ENCODE results near the gene LRCOL1.

LRCOL1 gene

DNA sequence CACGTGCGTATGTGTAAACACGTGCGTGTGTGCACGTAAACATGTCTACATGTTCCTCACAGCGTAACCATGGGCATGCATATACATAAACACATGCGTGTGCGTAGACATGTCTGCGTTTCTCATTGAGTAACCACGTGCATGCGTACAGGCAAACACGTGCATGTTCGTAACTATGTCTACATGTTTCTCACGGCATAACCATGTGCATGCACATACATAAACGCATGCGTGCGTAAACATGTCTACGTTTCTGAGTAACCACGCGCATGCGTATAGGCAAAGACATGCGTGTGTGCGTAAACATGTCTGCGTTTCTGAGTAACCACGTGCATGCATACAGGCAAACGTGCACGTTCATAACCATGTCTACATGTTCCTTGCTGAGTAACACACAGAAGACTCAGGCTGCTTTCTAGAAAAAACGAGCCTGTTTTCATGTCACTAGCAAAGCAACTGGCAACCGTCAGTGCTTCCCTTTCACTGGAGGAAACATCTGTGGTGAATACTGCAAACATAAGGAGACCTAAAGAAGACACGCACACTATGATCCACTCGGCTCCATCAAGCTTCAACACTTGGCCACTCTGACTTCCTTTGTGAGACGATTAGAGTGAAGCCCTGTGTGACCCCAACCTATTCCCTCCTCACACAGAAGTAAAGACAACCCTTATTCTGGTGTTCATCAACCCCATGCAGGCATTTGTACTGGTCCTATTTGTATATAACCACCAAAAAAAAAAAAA lies 47.9 kb upstream of the LRCOL1 start:
- no peak overlapping the region for H3K9ac ChIP-seq (ENCODE audit: low read length)
- DNase-seq, result no peak
- no peaks in the 10 kb centered on the region for H3K79me2 ChIP-seq (ENCODE audit: low read length)
- no peaks in the 10 kb centered on the region for H3K4me1 ChIP-seq (ENCODE audit: low read length)
- H4K20me1 ChIP-seq (ENCODE audit: insufficient read depth, low read length), result no peaks in the 10 kb centered on the region
- TF ChIP-seq, protein P1, sequence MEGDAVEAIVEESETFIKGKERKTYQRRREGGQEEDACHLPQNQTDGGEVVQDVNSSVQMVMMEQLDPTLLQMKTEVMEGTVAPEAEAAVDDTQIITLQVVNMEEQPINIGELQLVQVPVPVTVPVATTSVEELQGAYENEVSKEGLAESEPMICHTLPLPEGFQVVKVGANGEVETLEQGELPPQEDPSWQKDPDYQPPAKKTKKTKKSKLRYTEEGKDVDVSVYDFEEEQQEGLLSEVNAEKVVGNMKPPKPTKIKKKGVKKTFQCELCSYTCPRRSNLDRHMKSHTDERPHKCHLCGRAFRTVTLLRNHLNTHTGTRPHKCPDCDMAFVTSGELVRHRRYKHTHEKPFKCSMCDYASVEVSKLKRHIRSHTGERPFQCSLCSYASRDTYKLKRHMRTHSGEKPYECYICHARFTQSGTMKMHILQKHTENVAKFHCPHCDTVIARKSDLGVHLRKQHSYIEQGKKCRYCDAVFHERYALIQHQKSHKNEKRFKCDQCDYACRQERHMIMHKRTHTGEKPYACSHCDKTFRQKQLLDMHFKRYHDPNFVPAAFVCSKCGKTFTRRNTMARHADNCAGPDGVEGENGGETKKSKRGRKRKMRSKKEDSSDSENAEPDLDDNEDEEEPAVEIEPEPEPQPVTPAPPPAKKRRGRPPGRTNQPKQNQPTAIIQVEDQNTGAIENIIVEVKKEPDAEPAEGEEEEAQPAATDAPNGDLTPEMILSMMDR (IDR thresholded peaks at IDR 0.05; ENCODE audit: low read length), result no peak
- TF ChIP-seq EZH2 (optimal IDR thresholded peaks at IDR 0.05; ENCODE audit: low read depth, low read length), result no peak
- TF ChIP-seq EZH2phosphoT487 (IDR thresholded peaks at IDR 0.05; ENCODE audit: low read length), result no peak
- no peaks in the 10 kb centered on the region for H3K36me3 ChIP-seq (replicated peaks; ENCODE audit: insufficient read depth, low read length)
- no peaks in the 10 kb centered on the region for H3K9me2 ChIP-seq (replicated peaks; ENCODE audit: insufficient read depth, low read length)
- H2AFZ ChIP-seq (ENCODE audit: low read length), result no peak overlapping the region
- H3K4me3 ChIP-seq (ENCODE audit: low read length), result no peak overlapping the region
- no peaks in the 10 kb centered on the region for H3K27me3 ChIP-seq (replicated peaks; ENCODE audit: insufficient read depth, low read length)
- no peak overlapping the region for H3K4me2 ChIP-seq (ENCODE audit: low read depth, low read length)
- no peak overlapping the region for H3K27ac ChIP-seq (ENCODE audit: low read length)
- H3K9me3 ChIP-seq (replicated peaks; ENCODE audit: insufficient read depth, low read length), result no peaks in the 10 kb centered on the region
- no peaks in the 10 kb centered on the region for H3F3A ChIP-seq (ENCODE audit: insufficient read depth, low read length)

DNA sequence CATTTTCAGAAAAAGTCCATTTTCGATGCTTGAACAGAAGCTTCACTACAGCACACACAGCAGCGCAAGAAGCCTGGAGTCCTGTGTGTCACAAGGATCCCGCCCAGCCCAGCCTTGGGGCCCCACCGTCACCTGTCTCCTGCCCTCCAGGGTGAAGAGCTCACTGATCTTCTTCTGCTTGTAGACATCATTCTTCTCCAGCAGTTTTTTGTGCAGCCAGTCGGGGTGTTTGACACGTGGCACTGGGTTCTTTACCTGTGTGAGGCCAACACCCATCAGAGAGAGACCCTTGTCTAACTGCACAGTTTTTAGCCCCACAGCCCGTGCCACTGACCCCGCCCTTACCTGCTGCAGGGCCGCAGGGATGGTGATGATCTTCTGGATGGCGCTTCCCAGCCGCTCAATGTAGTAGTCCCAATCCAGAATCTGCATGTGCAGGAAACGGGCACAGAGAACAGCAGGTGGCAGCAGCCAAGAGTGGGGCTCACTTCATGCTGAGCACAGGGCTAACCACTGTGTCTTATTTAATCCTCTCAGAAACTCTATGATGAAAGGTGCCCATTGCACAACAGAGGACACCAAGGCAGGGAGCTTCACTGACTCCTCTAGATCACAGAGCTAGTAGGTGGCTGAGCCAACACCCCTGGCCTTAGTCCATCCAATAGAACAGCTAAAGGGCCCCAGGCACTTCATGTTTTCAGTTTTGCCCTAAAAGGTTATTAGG lies 46.8 kb upstream of the LRCOL1 start:
- no peaks in the 10 kb centered on the region for H3K36me3 ChIP-seq (replicated peaks; ENCODE audit: insufficient read depth, low read length)
- H3K4me2 ChIP-seq (ENCODE audit: low read depth, low read length), result no peak overlapping the region
- no peaks in the 10 kb centered on the region for H3F3A ChIP-seq (ENCODE audit: insufficient read depth, low read length)
- H3K4me3 ChIP-seq (ENCODE audit: low read length), result no peak overlapping the region
- no peaks in the 10 kb centered on the region for H3K4me1 ChIP-seq (ENCODE audit: low read length)
- H2AFZ ChIP-seq (ENCODE audit: low read length), result no peak overlapping the region
- H3K79me2 ChIP-seq (ENCODE audit: low read length), result no peaks in the 10 kb centered on the region
- no peaks in the 10 kb centered on the region for H3K9me2 ChIP-seq (replicated peaks; ENCODE audit: insufficient read depth, low read length)
- no peaks in the 10 kb centered on the region for H3K9me3 ChIP-seq (replicated peaks; ENCODE audit: insufficient read depth, low read length)
- DNase-seq, result no peak
- H4K20me1 ChIP-seq (ENCODE audit: insufficient read depth, low read length), result no peaks in the 10 kb centered on the region
- no peak overlapping the region for H3K27ac ChIP-seq (ENCODE audit: low read length)
- no peak overlapping the region for H3K9ac ChIP-seq (ENCODE audit: low read length)
- TF ChIP-seq EZH2phosphoT487 (IDR thresholded peaks at IDR 0.05; ENCODE audit: low read length), result no peak
- TF ChIP-seq, protein P1 (IDR thresholded peaks at IDR 0.05; ENCODE audit: low read length), result no peak
- no peak for TF ChIP-seq EZH2 (optimal IDR thresholded peaks at IDR 0.05; ENCODE audit: low read depth, low read length)
- H3K27me3 ChIP-seq (replicated peaks; ENCODE audit: insufficient read depth, low read length), result no peaks in the 10 kb centered on the region

DNA sequence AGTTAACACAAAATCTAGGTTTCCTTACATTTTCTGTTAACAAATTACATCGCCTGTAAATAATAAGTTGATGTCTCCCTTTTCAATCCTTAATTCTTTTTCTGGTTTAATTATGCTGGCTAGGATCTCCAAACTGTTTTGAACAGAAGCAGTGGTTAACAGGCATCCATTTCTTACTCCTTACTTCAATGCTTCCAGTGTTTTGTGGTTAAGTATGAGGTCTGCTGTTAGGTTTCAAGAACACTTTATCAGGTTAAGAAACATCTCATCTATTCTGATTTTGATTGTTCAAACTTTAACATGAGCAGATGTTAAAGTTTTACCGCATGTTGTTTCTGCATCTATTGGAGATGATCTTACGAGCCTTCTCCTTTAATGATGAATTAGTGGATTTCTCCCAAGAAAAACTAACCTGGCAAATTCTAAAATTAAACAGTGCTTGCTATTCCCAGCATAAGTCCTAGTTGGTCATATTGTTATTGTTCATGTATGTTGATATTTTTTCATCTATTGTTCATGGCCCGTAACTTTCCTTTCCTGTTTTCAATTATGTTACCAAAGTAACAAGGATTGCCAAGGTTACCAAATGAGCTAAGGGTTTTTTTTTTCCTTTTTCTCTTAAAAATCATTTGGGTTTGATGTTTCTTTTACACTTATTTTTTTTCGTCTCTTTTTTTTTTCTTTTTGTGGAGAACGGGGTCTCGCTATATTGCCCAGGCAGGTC lies 43.3 kb upstream of the LRCOL1 start:
- H3F3A ChIP-seq (ENCODE audit: insufficient read depth, low read length), result no peaks in the 10 kb centered on the region
- H3K9me2 ChIP-seq (replicated peaks; ENCODE audit: insufficient read depth, low read length), result no peaks in the 10 kb centered on the region
- no peak for DNase-seq
- no peak overlapping the region for H3K4me2 ChIP-seq (ENCODE audit: low read depth, low read length)
- H3K27me3 ChIP-seq (replicated peaks; ENCODE audit: insufficient read depth, low read length), result no peaks in the 10 kb centered on the region
- H3K4me3 ChIP-seq (ENCODE audit: low read length), result no peak overlapping the region
- H3K79me2 ChIP-seq (ENCODE audit: low read length), result no peaks in the 10 kb centered on the region
- no peaks in the 10 kb centered on the region for H4K20me1 ChIP-seq (ENCODE audit: insufficient read depth, low read length)
- H3K36me3 ChIP-seq (replicated peaks; ENCODE audit: insufficient read depth, low read length), result no peaks in the 10 kb centered on the region
- TF ChIP-seq EZH2 (optimal IDR thresholded peaks at IDR 0.05; ENCODE audit: low read depth, low read length) (no peak), EZH2phosphoT487 (IDR thresholded peaks at IDR 0.05; ENCODE audit: low read length) (no peak)
- no peak overlapping the region for H2AFZ ChIP-seq (ENCODE audit: low read length)
- H3K4me1 ChIP-seq (ENCODE audit: low read length), result no peaks in the 10 kb centered on the region
- H3K9ac ChIP-seq (ENCODE audit: low read length), result no peak overlapping the region
- H3K27ac ChIP-seq (ENCODE audit: low read length), result no peak overlapping the region
- no peaks in the 10 kb centered on the region for H3K9me3 ChIP-seq (replicated peaks; ENCODE audit: insufficient read depth, low read length)
